DND-41 (cell line): ENCODE measurements around the gene POMT2.

ENCODE experiments used
- ATAC-seq: fragments of 200-7000 bp; cut with Tn5 transposase; 3 replicates; pipeline ENCODE4 v1.9.1; 2021; ENCODE audit warnings: low read depth; ENCODE audit not compliant: insufficient read depth
- DNase-seq: peaks from one replicate; pipeline ENCODE4 v3.0.0-alpha.2; 2020
- H2AFZ ChIP-seq: 2 replicates; pipeline ENCODE4 v1.6.0; 2012; ENCODE audit warnings: low read depth, low read length
- H3K27ac ChIP-seq: 2 replicates; pipeline ENCODE4 v1.5.1; 2012; ENCODE audit warnings: low read length, inconsistent platforms
- H3K27me3 ChIP-seq: fragments of 200-600 bp; sonication (generic); 2 replicates; pipeline ENCODE4 v1.6.0; 2012; ENCODE audit warnings: low read length, mild to moderate bottlenecking, inconsistent platforms; ENCODE audit not compliant: insufficient read depth, poor library complexity
- H3K36me3 ChIP-seq: 2 replicates; pipeline ENCODE4 v1.5.1; 2012; ENCODE audit warnings: low read length, inconsistent platforms; ENCODE audit not compliant: insufficient read depth
- H3K4me1 ChIP-seq: 2 replicates; pipeline ENCODE4 v1.5.1; 2012; ENCODE audit warnings: mild to moderate bottlenecking, low read length; ENCODE audit not compliant: insufficient read depth
- H3K4me2 ChIP-seq: 2 replicates; pipeline ENCODE4 v1.6.0; 2012; ENCODE audit warnings: mild to moderate bottlenecking, moderate library complexity, low read length, inconsistent platforms; ENCODE audit not compliant: insufficient read depth
- H3K4me3 ChIP-seq, 2 experiments: fragments of 200-600 bp in 1 of 2; shearing (Covaris generic) in 1 of 2; 2 replicates each; pipeline ENCODE4 v1.5.1; 2012 to 2016; ENCODE audit warnings: inconsistent platforms in 2 of 2, low read length in 2 of 2, mild to moderate bottlenecking in 2 of 2, low read depth in 1 of 2, moderate library complexity in 1 of 2
- H3K79me2 ChIP-seq: 2 replicates; pipeline ENCODE4 v1.6.0; 2012; ENCODE audit warnings: low read length, inconsistent platforms; ENCODE audit not compliant: insufficient read depth
- H3K9ac ChIP-seq: 2 replicates; pipeline ENCODE4 v1.6.0; 2012; ENCODE audit warnings: low read depth, mild to moderate bottlenecking, inconsistent platforms, low read length, moderate library complexity
- H3K9me3 ChIP-seq: 2 replicates; pipeline ENCODE4 v1.5.1; 2012; ENCODE audit warnings: low read length, moderate library complexity, mild to moderate bottlenecking, inconsistent platforms; ENCODE audit not compliant: insufficient read depth, severe bottlenecking
- H4K20me1 ChIP-seq: 2 replicates; pipeline ENCODE4 v1.6.0; 2012; ENCODE audit warnings: low read length; ENCODE audit not compliant: insufficient read depth
- EZH2 ChIP-seq: IDR thresholded peaks from 3 replicates; pipeline ENCODE4 v1.6.1; 2012; ENCODE audit warnings: borderline replicate concordance, low read depth, mild to moderate bottlenecking, moderate library complexity, low read length, inconsistent platforms; ENCODE audit not compliant: severe bottlenecking
- TF ChIP-seq, protein P1 (sequence below): IDR thresholded peaks from 2 replicates; pipeline ENCODE4 v1.5.1; 2012; ENCODE audit warnings: borderline replicate concordance, low read length, moderate library complexity, mild to moderate bottlenecking; ENCODE audit not compliant: poor library complexity, severe bottlenecking; ENCODE audit errors: extremely low read depth

POMT2 gene

DNA sequence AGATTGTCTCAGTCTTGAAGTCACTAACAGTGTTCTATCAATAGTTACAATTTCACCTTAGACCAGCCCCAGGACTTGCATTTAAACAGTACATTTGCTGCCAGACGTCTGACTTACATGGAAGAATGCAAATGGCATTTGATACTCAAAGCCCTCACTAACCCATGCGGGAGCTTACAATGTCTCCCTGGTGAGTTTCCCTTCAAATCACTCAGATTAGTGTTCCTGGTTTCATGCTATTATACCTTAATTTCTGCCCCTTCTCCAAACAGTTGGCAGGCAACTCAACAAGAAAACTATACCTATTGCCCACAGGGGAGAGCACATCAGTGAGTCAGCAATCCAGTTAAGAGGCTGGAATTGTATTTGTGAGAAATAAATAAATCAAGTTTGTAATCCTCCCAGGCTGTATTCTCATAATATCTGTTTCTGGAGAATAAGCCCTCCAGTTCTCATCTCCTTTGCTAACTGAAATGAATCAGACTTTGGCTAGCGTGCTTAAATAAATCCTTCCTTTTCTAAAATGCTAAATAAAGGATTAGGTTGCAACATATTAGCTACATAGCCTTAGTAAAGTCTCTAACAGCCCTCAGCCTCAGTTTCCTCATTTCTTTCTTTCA is 23.8 kb upstream of the POMT2 start:
- Histone ChIP-seq H3K4me1 (no peaks in the 10 kb centered on the region), H3K9ac (no peak overlapping the region), H3K27ac (no peak overlapping the region), H3K9me3 (no peaks in the 10 kb centered on the region), H3K79me2 (no peaks in the 10 kb centered on the region), H3K4me2 (no peak overlapping the region), H3K4me3 (no peak overlapping the region), H2AFZ (no peak overlapping the region), H3K36me3 (peaks cover 52% of the 10 kb centered on the region), H4K20me1 (no peaks in the 10 kb centered on the region), H3K27me3 (no peaks in the 10 kb centered on the region)
- DNase-seq = no peak
- ATAC-seq = no peak
- no peak for TF ChIP-seq EZH2
- TF ChIP-seq, protein P1, sequence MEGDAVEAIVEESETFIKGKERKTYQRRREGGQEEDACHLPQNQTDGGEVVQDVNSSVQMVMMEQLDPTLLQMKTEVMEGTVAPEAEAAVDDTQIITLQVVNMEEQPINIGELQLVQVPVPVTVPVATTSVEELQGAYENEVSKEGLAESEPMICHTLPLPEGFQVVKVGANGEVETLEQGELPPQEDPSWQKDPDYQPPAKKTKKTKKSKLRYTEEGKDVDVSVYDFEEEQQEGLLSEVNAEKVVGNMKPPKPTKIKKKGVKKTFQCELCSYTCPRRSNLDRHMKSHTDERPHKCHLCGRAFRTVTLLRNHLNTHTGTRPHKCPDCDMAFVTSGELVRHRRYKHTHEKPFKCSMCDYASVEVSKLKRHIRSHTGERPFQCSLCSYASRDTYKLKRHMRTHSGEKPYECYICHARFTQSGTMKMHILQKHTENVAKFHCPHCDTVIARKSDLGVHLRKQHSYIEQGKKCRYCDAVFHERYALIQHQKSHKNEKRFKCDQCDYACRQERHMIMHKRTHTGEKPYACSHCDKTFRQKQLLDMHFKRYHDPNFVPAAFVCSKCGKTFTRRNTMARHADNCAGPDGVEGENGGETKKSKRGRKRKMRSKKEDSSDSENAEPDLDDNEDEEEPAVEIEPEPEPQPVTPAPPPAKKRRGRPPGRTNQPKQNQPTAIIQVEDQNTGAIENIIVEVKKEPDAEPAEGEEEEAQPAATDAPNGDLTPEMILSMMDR = no peak

DNA sequence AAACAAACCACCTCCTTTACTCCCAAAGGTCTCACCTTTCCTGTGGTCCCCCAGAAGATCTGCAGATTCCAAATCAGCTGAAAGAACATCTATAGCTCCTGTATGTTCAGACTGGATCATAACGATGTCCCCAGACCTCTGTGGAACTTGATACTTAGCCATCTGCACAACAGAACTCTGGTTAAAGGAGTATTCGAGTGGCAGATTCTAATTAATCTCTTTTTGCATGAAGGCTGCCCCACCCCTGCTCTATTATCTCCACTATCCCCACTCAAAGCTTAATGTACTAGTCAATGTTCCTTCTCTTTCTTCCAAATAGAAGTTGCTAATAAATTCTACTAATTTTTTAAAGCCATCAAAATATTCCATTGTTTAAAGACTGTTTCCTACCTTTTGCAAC is 23.0 kb upstream of the POMT2 start:
- no peak overlapping the region for H3K4me3 ChIP-seq
- TF ChIP-seq EZH2 = no peak
- TF ChIP-seq, protein P1 = no peak
- no peaks in the 10 kb centered on the region for H3K79me2 ChIP-seq
- H2AFZ ChIP-seq = no peak overlapping the region
- DNase-seq (no peak), ATAC-seq (no peak)
- H3K27me3 ChIP-seq = no peaks in the 10 kb centered on the region
- H3K9me3 ChIP-seq = no peaks in the 10 kb centered on the region
- no peaks in the 10 kb centered on the region for H3K4me1 ChIP-seq
- H3K36me3 ChIP-seq = peaks cover 50% of the 10 kb centered on the region
- no peak overlapping the region for H3K9ac ChIP-seq
- no peaks in the 10 kb centered on the region for H4K20me1 ChIP-seq
- no peak overlapping the region for H3K27ac ChIP-seq
- no peak overlapping the region for H3K4me2 ChIP-seq

GRCh38 chr14:77342726-77343397 is 22.2 kb upstream of the POMT2 start:
- Histone ChIP-seq H3K4me2 (no peak overlapping the region), H3K9me3 (no peaks in the 10 kb centered on the region), H2AFZ (no peak overlapping the region), H3K4me1 (no peaks in the 10 kb centered on the region), H4K20me1 (no peaks in the 10 kb centered on the region), H3K4me3 (no peak overlapping the region), H3K27ac (no peak overlapping the region), H3K36me3 (peaks cover 50% of the 10 kb centered on the region), H3K79me2 (no peaks in the 10 kb centered on the region), H3K27me3 (no peaks in the 10 kb centered on the region), H3K9ac (no peak overlapping the region)
- ATAC-seq (no peak), DNase-seq (no peak)
- no peak for TF ChIP-seq EZH2
- TF ChIP-seq, protein P1 = no peak
